ENCODE measurements around the gene SMIM20.
A peak's percentile ranks its signal among the peaks of the same experiment; 100 is the strongest.

SMIM20 gene

GRCh38 chr4:25915353-25915705, 1.3 kb downstream of the SMIM20 start:
- Histone ChIP-seq H3K9me3 (replicated peaks in 1 of 11) (no peaks in the 10 kb centered on the region), H3K4me1 (peaks cover 18 to 33% (median 25%) of the 10 kb centered on the region in 10 experiments), H3K36me3 (peaks cover 0 to 7% (median 0%) of the 10 kb centered on the region in 11 experiments; a peak in 1 of 22 replicates), H4K20me1 (no peaks in the 10 kb centered on the region), H3K9ac (no peak overlapping the region), H3K4me2 (peak overlapping the region; percentile 75 to 97 (median 91)), H3K4me3 (peak overlapping the region in 2 of 10 experiments; percentile 70 to 71; a peak in 1 of 20 replicates), H3K27ac (0 out of 22 replicates have a peak overlapping the region, but pooled peaks of 1 of the 11 experiments have one; percentile 86), H3K27me3 (peaks cover 0 to 14% (median 12%) of the 10 kb centered on the region in 11 experiments; a peak in 16 of 22 replicates)
- TF ChIP-seq Cebpa-rat (IDR thresholded peaks at IDR 0.05), result no peak

GRCh38 chr4:25916870-25917269, 2.9 kb downstream of the SMIM20 start:
- Histone ChIP-seq H3K4me2 (no peak overlapping the region), H3K36me3 (peaks cover 0 to 14% (median 8%) of the 10 kb centered on the region in 11 experiments; a peak in 9 of 22 replicates), H3K9ac (no peak overlapping the region), H4K20me1 (no peaks in the 10 kb centered on the region), H3K9me3 (replicated peaks in 1 of 11) (no peaks in the 10 kb centered on the region), H3K27me3 (peaks cover 0 to 14% (median 12%) of the 10 kb centered on the region in 11 experiments; a peak in 16 of 22 replicates), H3K4me3 (no peak overlapping the region), H3K27ac (no peak overlapping the region), H3K4me1 (peaks cover 18 to 33% (median 25%) of the 10 kb centered on the region in 10 experiments)
- no peak for TF ChIP-seq Cebpa-rat (IDR thresholded peaks at IDR 0.05)

- peaks cover 8 to 24% (median 12%) of the 10 kb centered on the region in 10 experiments for H3K4me1 ChIP-seq
- H3K4me3 ChIP-seq, result no peak overlapping the region
- no peaks in the 10 kb centered on the region for H4K20me1 ChIP-seq
- peak overlapping the region in 1 of 11 experiments; percentile 36; a peak in 1 of 22 replicates for H3K27ac ChIP-seq
- H3K36me3 ChIP-seq, result peaks cover 3 to 29% (median 14%) of the 10 kb centered on the region in 11 experiments; a peak in 12 of 22 replicates
- H3K4me2 ChIP-seq, result peak overlapping the region in 2 of 11 experiments; percentile 42 to 44; a peak in 3 of 22 replicates
- H3K9me3 ChIP-seq (replicated peaks in 1 of 11), result no peaks in the 10 kb centered on the region
- peak overlapping the region in 2 of 11 experiments; percentile 24 to 37; a peak in 2 of 22 replicates for H3K9ac ChIP-seq
- TF ChIP-seq Cebpa-rat (IDR thresholded peaks at IDR 0.05), result no peak
- no peaks in the 10 kb centered on the region for H3K27me3 ChIP-seq
Observed at GRCh38 chr4:25919676-25920075, 5.7 kb downstream of the SMIM20 start.

GRCh38 chr4:25921922-25922321, 7.9 kb downstream of the SMIM20 start:
- H3K4me3 ChIP-seq, result no peak overlapping the region
- no peaks in the 10 kb centered on the region for H4K20me1 ChIP-seq
- peaks cover 0 to 24% (median 3%) of the 10 kb centered on the region in 10 experiments; a peak in 8 of 20 replicates for H3K4me1 ChIP-seq
- no peak overlapping the region for H3K27ac ChIP-seq
- no peak overlapping the region for H3K4me2 ChIP-seq
- no peaks in the 10 kb centered on the region for H3K27me3 ChIP-seq
- no peak for TF ChIP-seq Cebpa-rat (IDR thresholded peaks at IDR 0.05)
- H3K9me3 ChIP-seq (replicated peaks in 1 of 11), result no peaks in the 10 kb centered on the region
- H3K36me3 ChIP-seq, result peaks cover 3 to 29% (median 14%) of the 10 kb centered on the region in 11 experiments; a peak in 12 of 22 replicates
- no peak overlapping the region for H3K9ac ChIP-seq

- Histone ChIP-seq H3K4me3 (no peak overlapping the region), H4K20me1 (no peaks in the 10 kb centered on the region), H3K36me3 (peaks cover 3 to 29% (median 14%) of the 10 kb centered on the region in 11 experiments; a peak in 12 of 22 replicates), H3K27me3 (no peaks in the 10 kb centered on the region), H3K9ac (no peak overlapping the region), H3K27ac (no peak overlapping the region), H3K4me2 (no peak overlapping the region), H3K4me1 (peaks cover 0 to 34% (median 4%) of the 10 kb centered on the region in 10 experiments; a peak in 10 of 20 replicates), H3K9me3 (replicated peaks in 1 of 11) (no peaks in the 10 kb centered on the region)
- TF ChIP-seq Cebpa-rat (IDR thresholded peaks at IDR 0.05), result no peak
Observed at GRCh38 chr4:25922812-25923369, 8.9 kb downstream of the SMIM20 start.

GRCh38 chr4:25923745-25924144, 9.7 kb downstream of the SMIM20 start:
- H4K20me1 ChIP-seq, result no peaks in the 10 kb centered on the region
- H3K36me3 ChIP-seq, result peaks cover 3 to 29% (median 14%) of the 10 kb centered on the region in 11 experiments; a peak in 12 of 22 replicates
- H3K4me2 ChIP-seq, result no peak overlapping the region
- H3K27ac ChIP-seq, result no peak overlapping the region
- H3K9me3 ChIP-seq (replicated peaks in 1 of 11), result no peaks in the 10 kb centered on the region
- no peak overlapping the region for H3K9ac ChIP-seq
- H3K4me3 ChIP-seq, result no peak overlapping the region
- H3K27me3 ChIP-seq, result no peaks in the 10 kb centered on the region
- TF ChIP-seq Cebpa-rat (IDR thresholded peaks at IDR 0.05), result no peak
- peaks cover 0 to 42% (median 13%) of the 10 kb centered on the region in 10 experiments; a peak in 14 of 20 replicates for H3K4me1 ChIP-seq

GRCh38 chr4:25925486-25926201, 11.6 kb downstream of the SMIM20 start:
- H3K4me1 ChIP-seq, result peaks cover 0 to 53% (median 17%) of the 10 kb centered on the region in 10 experiments; a peak in 14 of 20 replicates
- H3K27ac ChIP-seq, result no peak overlapping the region
- H3K36me3 ChIP-seq, result peaks cover 0 to 36% (median 14%) of the 10 kb centered on the region in 11 experiments; a peak in 13 of 22 replicates
- no peak overlapping the region for H3K4me3 ChIP-seq
- H3K27me3 ChIP-seq, result no peaks in the 10 kb centered on the region
- no peaks in the 10 kb centered on the region for H4K20me1 ChIP-seq
- peak overlapping the region in 1 of 11 experiments; percentile 81; a peak in 1 of 22 replicates for H3K4me2 ChIP-seq
- no peaks in the 10 kb centered on the region for H3K9me3 ChIP-seq (replicated peaks in 1 of 11)
- H3K9ac ChIP-seq, result no peak overlapping the region
- no peak for TF ChIP-seq Cebpa-rat (IDR thresholded peaks at IDR 0.05)

- TF ChIP-seq Cebpa-rat (IDR thresholded peaks at IDR 0.05), result no peak
- peaks cover 0 to 61% (median 17%) of the 10 kb centered on the region in 10 experiments; a peak in 14 of 20 replicates for H3K4me1 ChIP-seq
- H4K20me1 ChIP-seq, result no peaks in the 10 kb centered on the region
- H3K9me3 ChIP-seq (replicated peaks in 1 of 11), result no peaks in the 10 kb centered on the region
- no peaks in the 10 kb centered on the region for H3K27me3 ChIP-seq
- no peak overlapping the region for H3K9ac ChIP-seq
- no peak overlapping the region for H3K27ac ChIP-seq
- H3K4me2 ChIP-seq, result peak overlapping the region in 1 of 11 experiments; percentile 81; a peak in 2 of 22 replicates
- no peak overlapping the region for H3K4me3 ChIP-seq
- peaks cover 0 to 29% (median 11%) of the 10 kb centered on the region in 11 experiments; a peak in 12 of 22 replicates for H3K36me3 ChIP-seq
Observed at GRCh38 chr4:25926462-25926861, 12.4 kb downstream of the SMIM20 start.

Data from BLaER1 treated with 17β-estradiol and CSF1 and Interleukin-3, amounts not matched to agents 10 nM and 100 nM (cell line).